IMR-90 (cell line): Measurements from ENCODE around the gene CDC42BPG.

Experiments
- BHLHE40 ChIP-seq: fragments of 150-350 bp; IDR thresholded peaks from 2 replicates; pipeline ENCODE4 v1.6.1; 2016; ENCODE audit warnings: mild to moderate bottlenecking, low read depth, low read length
- CEBPB ChIP-seq: IDR thresholded peaks from 2 replicates; pipeline ENCODE4 v1.6.1; 2012; ENCODE audit warnings: low read depth, low read length, improper control_type of control experiment
- CTCF ChIP-seq: conservative IDR thresholded peaks from 2 replicates; pipeline ENCODE4 v1.5.1; 2012; ENCODE audit warnings: mild to moderate bottlenecking, low read depth, low read length, improper control_type of control experiment
- MAZ ChIP-seq: IDR thresholded peaks from 2 replicates; pipeline ENCODE4 v1.6.1; 2012; ENCODE audit warnings: low read depth, mild to moderate bottlenecking, low read length, improper control_type of control experiment, moderate library complexity, borderline replicate concordance
- MXI1 ChIP-seq: IDR thresholded peaks from 2 replicates; pipeline ENCODE4 v1.6.1; 2012; ENCODE audit warnings: low read depth, mild to moderate bottlenecking, low read length, moderate library complexity, borderline replicate concordance
- POLR2A ChIP-seq: IDR thresholded peaks from 2 replicates; pipeline ENCODE4 v1.6.1; 2012; ENCODE audit warnings: mild to moderate bottlenecking, low read depth, low read length
- RAD21 ChIP-seq: IDR thresholded peaks from 2 replicates; pipeline ENCODE4 v1.6.1; 2012; ENCODE audit warnings: low read length, improper control_type of control experiment
- RFX5 ChIP-seq: IDR thresholded peaks from 2 replicates; pipeline ENCODE4 v1.8.0; 2012; ENCODE audit warnings: low read depth, mild to moderate bottlenecking, low read length, moderate library complexity
- USF2 ChIP-seq: fragments of 150-350 bp; IDR thresholded peaks from 2 replicates; pipeline ENCODE4 v1.6.1; 2017; ENCODE audit warnings: mild to moderate bottlenecking, antibody characterized with exemption, low read length, low read depth

- TF ChIP-seq CTCF, result no peak
- no peak for TF ChIP-seq RAD21
- no peak for TF ChIP-seq MAZ
- no peak for TF ChIP-seq CEBPB
- no peak for TF ChIP-seq MXI1
- TF ChIP-seq RFX5, result no peak
- no peak for TF ChIP-seq POLR2A
- TF ChIP-seq USF2, result no peak
- TF ChIP-seq BHLHE40, result no peak
Measured at GRCh38 chr11:64852804-64853509, 8.5 kb upstream of the CDC42BPG start.
